HepG2 (cell line): ENCODE data around the gene CCDC88A. TPM values are rescaled to one million over a fixed set of nuclear protein-coding genes. Genes with fewer than 3 reads are reported as not detected.

Experiments used
- ATAC-seq: fragments of 200-7000 bp; cut with Tn5 transposase; 3 replicates; pipeline ENCODE4 v1.9.1; 2020; ENCODE audit warnings: mild to moderate bottlenecking, moderate library complexity
- BruUV-seq: library from RNA; stranded (reverse); fragments of 400-500 nt; replicated peaks from 2 replicates; lab custom pipeline; 2021; lab: Mats Ljungman, UMichigan
- CTCF ChIA-PET: fragments of 300-600 bp; formaldehyde crosslinking; extraction: SDS; loops from one replicate; lab custom pipeline; 2021; ENCODE audit warnings: low total read pairs, inconsistent platforms, low intra/inter-chr PET ratio; lab: Yijun Ruan, JAX
- POLR2A ChIA-PET: fragments of 350-600 bp; sonication (Branson Sonifier 250); formaldehyde crosslinking; loops from one replicate; lab custom pipeline; 2020; ENCODE audit warnings: antibody characterized with exemption, inconsistent platforms; lab: Yijun Ruan, JAX
- DNase-seq: peaks from one replicate; pipeline ENCODE4 v3.0.0-alpha.2; 2015; ENCODE audit warnings: low spot score
- FAIRE-seq: peaks from 3 replicates; lab custom pipeline; 2011; peaks lifted over from hg19 to GRCh38; lab: Jason Lieb, UNC
- H2AFZ ChIP-seq: one replicate; pipeline ENCODE4 v1.6.1; 2011; ENCODE audit warnings: low read length, inconsistent platforms
- H3K27ac ChIP-seq: fragments of 300-600 bp; 3 replicates; pipeline ENCODE4 v1.8.0; 2011; ENCODE audit warnings: mixed run types, mild to moderate bottlenecking, mixed read lengths, low read length, inconsistent platforms; ENCODE audit not compliant: insufficient read depth; ENCODE audit errors: extremely low read length
- H3K27me3 ChIP-seq, 2 experiments: fragments of 200-600 bp in 1 of 2; 2 replicates in 1 of 2; 3 replicates in 1 of 2; pipeline versions ENCODE4 v1.6.0 to v1.8.0; 2011; ENCODE audit warnings: low read length in 2 of 2, mild to moderate bottlenecking in 2 of 2, moderate library complexity in 2 of 2, inconsistent platforms in 1 of 2; ENCODE audit not compliant: insufficient read depth in 2 of 2, control insufficient read depth in 1 of 2
- H3K36me3 ChIP-seq, 2 experiments: fragments of 200-600 bp in 1 of 2; replicated peaks in 1 of 2; 2 replicates in 1 of 2; 3 replicates in 1 of 2; pipeline versions ENCODE4 v1.5.1 to v1.8.0; 2011; ENCODE audit warnings: low read length in 2 of 2, inconsistent platforms in 1 of 2; ENCODE audit not compliant: insufficient read depth in 2 of 2, control insufficient read depth in 1 of 2
- H3K4me1 ChIP-seq: 2 replicates; pipeline ENCODE4 v1.5.1; 2012; ENCODE audit warnings: low read length, inconsistent platforms; ENCODE audit not compliant: insufficient read depth
- H3K4me2 ChIP-seq: 2 replicates; pipeline ENCODE4 v1.6.0; 2011; ENCODE audit warnings: low read depth, low read length, inconsistent platforms
- H3K4me3 ChIP-seq, 3 experiments: fragments of 200-600 bp in 1 of 3; sonication (generic), shearing (Covaris generic) in 1 of 3; replicated peaks in 1 of 3; 2 replicates each; pipeline ENCODE4 v1.5.1; 2011 to 2016; ENCODE audit warnings: low read length in 3 of 3, inconsistent platforms in 2 of 3, low read depth in 2 of 3, mild to moderate bottlenecking in 2 of 3, control low read depth in 1 of 3, mixed read lengths in 1 of 3; ENCODE audit not compliant: insufficient read depth in 1 of 3
- H3K79me2 ChIP-seq: one replicate; pipeline ENCODE4 v1.6.1; 2011; ENCODE audit warnings: low read length, inconsistent platforms; ENCODE audit not compliant: insufficient read depth
- H3K9ac ChIP-seq: 2 replicates; pipeline ENCODE4 v1.6.0; 2011; ENCODE audit warnings: mild to moderate bottlenecking, low read depth, low read length, inconsistent platforms; ENCODE audit not compliant: insufficient read depth
- H3K9me3 ChIP-seq: 2 replicates; pipeline ENCODE4 v1.5.1; 2012; ENCODE audit warnings: mild to moderate bottlenecking, low read length
- H4K20me1 ChIP-seq: 2 replicates; pipeline ENCODE4 v1.6.0; 2011; ENCODE audit warnings: inconsistent platforms, mild to moderate bottlenecking, low read length, moderate library complexity; ENCODE audit not compliant: insufficient read depth
- AKAP8 ChIP-seq: sonication (generic); formaldehyde crosslinking; IDR thresholded peaks from 2 replicates; pipeline ENCODE4 v1.5.1; 2020; ENCODE audit warnings: mild to moderate bottlenecking, missing genetic modification reagents
- ETV6 ChIP-seq: sonication (generic); formaldehyde crosslinking; conservative IDR thresholded peaks from 2 replicates; pipeline ENCODE4 v1.4.0; 2020; ENCODE audit warnings: missing genetic modification reagents
- GFI1 ChIP-seq: sonication (generic); formaldehyde crosslinking; IDR thresholded peaks from 2 replicates; pipeline ENCODE4 v1.5.0; 2020; ENCODE audit warnings: missing genetic modification reagents, mild to moderate bottlenecking, borderline replicate concordance
- HNRNPL ChIP-seq: fragments of 200-400 bp; formaldehyde crosslinking; IDR thresholded peaks from 2 replicates; pipeline ENCODE4 v1.6.1; 2017; ENCODE audit warnings: mild to moderate bottlenecking, low read depth, low read length
- NPAS2 ChIP-seq: sonication (generic); formaldehyde crosslinking; IDR thresholded peaks from 2 replicates; pipeline ENCODE4 v1.8.0; 2022; ENCODE audit warnings: mild to moderate bottlenecking, missing genetic modification reagents, borderline replicate concordance
- TBL1XR1 ChIP-seq: fragments of 150-350 bp; IDR thresholded peaks from 2 replicates; pipeline ENCODE4 v1.6.1; 2014; ENCODE audit warnings: borderline replicate concordance, low read length; ENCODE audit not compliant: partially characterized antibody
- TEF ChIP-seq: sonication (generic); formaldehyde crosslinking; IDR thresholded peaks from 2 replicates; pipeline ENCODE4 v1.5.0; 2020; ENCODE audit warnings: missing genetic modification reagents
- ZNF335 ChIP-seq: sonication (generic); formaldehyde crosslinking; IDR thresholded peaks from 2 replicates; pipeline ENCODE4 v1.4.0; 2020; ENCODE audit warnings: missing genetic modification reagents
- ZNF512 ChIP-seq: sonication (generic); formaldehyde crosslinking; IDR thresholded peaks from 2 replicates; pipeline ENCODE4 v1.4.0; 2020; ENCODE audit warnings: mild to moderate bottlenecking, missing genetic modification reagents
- ZNF883 ChIP-seq: sonication (generic); formaldehyde crosslinking; IDR thresholded peaks from 2 replicates; pipeline ENCODE4 v1.5.1; 2020; ENCODE audit warnings: mild to moderate bottlenecking, missing genetic modification reagents; ENCODE audit errors: not compliant biosample characterization
- ZSCAN20 ChIP-seq: sonication (generic); formaldehyde crosslinking; IDR thresholded peaks from 2 replicates; pipeline ENCODE4 v1.4.0; 2020; ENCODE audit warnings: missing genetic modification reagents, mild to moderate bottlenecking, borderline replicate concordance
- WGBS: methylation state at CpG from one replicate; pipeline ENCODE4 v1.1.6; 2017; ENCODE audit warnings: low lambda C conversion rate; 5-methylcytosine and 5-hydroxymethylcytosine counted together
- in situ Hi-C: cut with HindIII; loops from 2 replicates; pipeline ENCODE4 v1.10.0; 2017; ENCODE audit warnings: low pct_unique_long_range_greater_than_20kb; ENCODE audit not compliant: extremely low pct_ligation_motif_present
- intact Hi-C: fragments of 100-400 bp; cut with micrococcal nuclease; formaldehyde crosslinking; loops from one replicate; pipeline ENCODE4 v1.10.0; 2022; ENCODE audit not compliant: unreplicated experiment
- polyA plus RNA-seq, 8 experiments: library from polyadenylated mRNA; depleted of rRNA in 3 of 8; stranded (reverse) in 7 of 8; unstranded in 1 of 8; fragments of >200 nt; fragmentation: Illumina TruSeq in 4 of 8; extraction: Trizol in 4 of 8; gene quantifications; 2 replicates each; pipeline versions ENCODE4 v1.2.1 to v1.2.3, GENCODE V29; 2011 to 2016; ENCODE audit warnings: low read depth in 4 of 8, missing spikeins in 1 of 8, mixed read lengths in 1 of 8; ENCODE audit not compliant: insufficient read depth in 1 of 8
- total RNA-seq, 5 experiments: library from RNA; depleted of rRNA; stranded (reverse); fragments of >200 nt; fragmentation: Illumina TruSeq; extraction: Trizol; gene quantifications; 2 replicates each; pipeline ENCODE4 v1.2.3, GENCODE V29; 2016; ENCODE audit warnings: low read depth in 1 of 5
- TF ChIP-seq, protein P1 (sequence below): sonication (generic); formaldehyde crosslinking; IDR thresholded peaks from 2 replicates; pipeline ENCODE4 v1.9.0; 2021; ENCODE audit warnings: missing genetic modification reagents, borderline replicate concordance

CCDC88A gene
- total and polyA plus RNA-seq, 2 of the 13 experiments (the other 11 are each of a cell fraction or from before 2014, with no cell fraction given), result 43.2 to 84.1 TPM

GRCh38 chr2:55327470-55328230 is 92.0 kb downstream of the CCDC88A start:
- ATAC-seq, result no peak
- no peak overlapping the region for H3K4me2 ChIP-seq
- no peak overlapping the region for H2AFZ ChIP-seq
- 81% methylated on average over 3 of the region's 3 CpGs for WGBS
- no peaks in the 10 kb centered on the region for H3K79me2 ChIP-seq
- H3K36me3 ChIP-seq, result peaks cover 0 to 15% of the 10 kb centered on the region in 2 experiments; a peak in 3 of 5 replicates
- no peak overlapping the region for H3K9ac ChIP-seq
- no peaks in the 10 kb centered on the region for H3K4me1 ChIP-seq
- H3K9me3 ChIP-seq, result no peaks in the 10 kb centered on the region
- no peaks in the 10 kb centered on the region for H4K20me1 ChIP-seq
- FAIRE-seq, result no peak
- BruUV-seq, result no TSS peak
- H3K27me3 ChIP-seq, result no peaks in the 10 kb centered on the region
- POLR2A ChIA-PET, result no interaction called here
- in situ Hi-C loops, result no loop called here
- CTCF ChIA-PET, result no interaction called here
- no peak overlapping the region for H3K27ac ChIP-seq
- TF ChIP-seq ZNF335 (CRISPR knock-in tag), result no peak
- no peak for TF ChIP-seq ZSCAN20
- TF ChIP-seq ZNF883 (CRISPR knock-in tag), result no peak
- no peak for TF ChIP-seq ETV6 (CRISPR knock-in tag)
- no peak for TF ChIP-seq AKAP8 (CRISPR knock-in tag)
- TF ChIP-seq TEF (CRISPR knock-in tag), result no peak
- no peak for TF ChIP-seq NPAS2
- TF ChIP-seq, protein P1, sequence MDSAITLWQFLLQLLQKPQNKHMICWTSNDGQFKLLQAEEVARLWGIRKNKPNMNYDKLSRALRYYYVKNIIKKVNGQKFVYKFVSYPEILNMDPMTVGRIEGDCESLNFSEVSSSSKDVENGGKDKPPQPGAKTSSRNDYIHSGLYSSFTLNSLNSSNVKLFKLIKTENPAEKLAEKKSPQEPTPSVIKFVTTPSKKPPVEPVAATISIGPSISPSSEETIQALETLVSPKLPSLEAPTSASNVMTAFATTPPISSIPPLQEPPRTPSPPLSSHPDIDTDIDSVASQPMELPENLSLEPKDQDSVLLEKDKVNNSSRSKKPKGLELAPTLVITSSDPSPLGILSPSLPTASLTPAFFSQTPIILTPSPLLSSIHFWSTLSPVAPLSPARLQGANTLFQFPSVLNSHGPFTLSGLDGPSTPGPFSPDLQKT (CRISPR knock-in tag), result no peak
- no peak for TF ChIP-seq HNRNPL
- no peak for TF ChIP-seq GFI1 (CRISPR knock-in tag)
- TF ChIP-seq ZNF512 (CRISPR knock-in tag), result no peak
- no peak for TF ChIP-seq TBL1XR1
- TF ChIP-seq, all 625 proteins: peak for 0
- intact Hi-C loops, result loop anchor here (10.0 kb wide), 1 partner anchor 187 kb away; the partner anchor contains the start of gene CFAP36
- no peak for DNase-seq
- no peak overlapping the region for H3K4me3 ChIP-seq
